GM19463 (cell line): Measurements from ENCODE around the gene TJP2.

ENCODE experiments used
- ATAC-seq: cut with Tn5 transposase; IDR thresholded peaks from one replicate; pipeline ENCODE4 v1.9.1; 2021; ENCODE audit warnings: mild to moderate bottlenecking, moderate library complexity; ENCODE audit not compliant: unreplicated experiment

The TJP2 gene

DNA sequence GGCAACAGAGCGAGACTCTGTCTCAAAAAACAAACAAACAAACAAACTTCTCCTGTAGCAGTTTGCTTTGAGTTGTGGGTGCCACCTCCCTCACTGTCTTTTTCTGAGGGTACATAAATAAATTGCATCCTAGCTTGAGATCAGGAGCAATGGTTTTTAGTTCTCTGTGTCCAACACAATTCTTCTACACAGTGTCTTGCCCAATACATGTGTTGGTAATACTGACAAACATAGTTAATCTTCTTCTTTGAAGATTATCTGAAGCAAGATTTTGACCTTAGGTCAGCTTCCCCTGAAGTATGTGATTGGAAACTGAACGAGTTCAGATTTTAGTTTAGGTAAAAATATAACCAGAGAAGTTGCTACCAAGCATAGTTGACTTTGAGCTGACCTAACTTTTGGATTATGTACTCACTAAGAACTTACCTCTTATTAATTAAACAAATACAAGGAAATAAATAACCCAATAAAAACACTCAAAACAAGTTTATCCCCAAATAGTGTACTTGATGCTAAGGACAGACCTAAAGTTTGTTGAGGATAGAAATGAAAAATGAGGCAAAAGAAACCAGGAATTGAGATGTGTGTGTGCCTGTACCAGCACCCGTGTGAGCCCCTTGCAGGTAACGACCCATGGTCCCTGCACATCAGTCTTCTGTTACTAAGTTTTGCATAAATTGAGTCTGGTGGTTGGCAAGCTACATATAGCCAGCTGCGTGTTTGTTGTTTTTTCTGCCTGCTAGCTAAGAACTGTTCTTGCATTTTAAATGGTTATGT lies 16.2 kb downstream of the TJP2 start:
- ATAC-seq: peak; percentile 85

- ATAC-seq: no peak
Measured at GRCh38 chr9:69190863-69191181, 16.7 kb downstream of the TJP2 start.

DNA sequence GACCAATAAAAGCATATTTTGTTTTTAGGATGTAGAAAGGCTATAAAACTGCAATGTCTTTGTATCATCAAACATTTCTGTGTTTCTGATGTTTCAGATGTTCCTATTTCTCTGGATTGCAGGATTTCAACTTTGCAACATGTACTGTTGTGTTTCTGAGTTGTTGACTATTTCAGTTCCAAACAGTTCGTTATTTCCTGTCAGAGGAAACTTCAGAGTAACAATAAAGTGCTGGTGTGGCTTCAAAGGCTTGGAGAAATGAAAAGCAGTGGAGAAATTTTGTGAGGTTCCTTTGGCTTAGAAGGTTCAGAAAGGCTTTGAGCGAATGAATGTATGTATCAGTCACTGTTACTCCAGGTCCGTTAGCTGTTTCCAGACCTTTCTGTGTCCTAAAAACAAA lies 17.2 kb downstream of the TJP2 start:
- ATAC-seq: no peak

DNA sequence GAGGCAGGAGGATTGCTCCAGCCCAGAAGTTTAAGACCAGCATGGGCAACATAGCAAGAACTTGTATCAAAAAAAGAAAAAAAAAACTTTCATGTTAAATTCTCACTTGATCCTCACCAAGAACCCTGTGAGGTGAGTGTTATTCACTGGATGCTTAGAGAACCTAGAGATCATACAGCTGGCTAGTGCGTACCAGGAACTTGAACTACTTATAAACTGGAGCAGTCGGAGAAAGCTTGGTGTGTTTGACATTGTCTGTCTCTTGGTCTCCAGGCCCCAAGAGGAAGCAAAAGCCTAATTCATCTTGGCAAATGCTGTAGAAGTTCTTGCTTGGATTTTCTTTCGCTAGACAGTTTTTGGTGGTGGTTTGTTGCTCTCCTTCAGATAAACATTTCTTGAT lies 18.1 kb downstream of the TJP2 start:
- no peak for ATAC-seq

- no peak for ATAC-seq
Measured at GRCh38 chr9:69193685-69194032, 19.6 kb downstream of the TJP2 start.

- no peak for ATAC-seq
Measured at GRCh38 chr9:69194702-69195418, 20.8 kb downstream of the TJP2 start.

DNA sequence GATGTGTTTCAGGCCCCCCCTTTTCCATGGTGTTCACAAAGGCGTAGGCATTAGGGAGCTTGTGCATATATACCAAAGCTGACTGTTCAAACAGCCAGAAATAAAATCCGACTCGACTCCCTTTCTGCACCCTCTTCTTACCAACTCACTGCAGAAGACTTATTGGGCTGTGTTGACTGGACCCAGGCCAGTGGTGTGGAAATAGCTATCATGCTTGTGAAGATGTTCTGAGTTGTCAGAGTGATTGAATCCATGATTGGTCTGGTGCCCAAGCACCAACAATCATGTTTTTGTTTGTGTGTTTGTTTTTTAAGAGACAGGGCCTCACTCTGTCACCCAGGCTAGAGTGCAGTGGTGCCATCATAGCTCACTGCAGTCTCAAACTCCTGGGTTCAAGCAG lies 21.6 kb downstream of the TJP2 start:
- ATAC-seq: no peak

- ATAC-seq: no peak
Measured at GRCh38 chr9:69197687-69198086, 23.6 kb downstream of the TJP2 start.

DNA sequence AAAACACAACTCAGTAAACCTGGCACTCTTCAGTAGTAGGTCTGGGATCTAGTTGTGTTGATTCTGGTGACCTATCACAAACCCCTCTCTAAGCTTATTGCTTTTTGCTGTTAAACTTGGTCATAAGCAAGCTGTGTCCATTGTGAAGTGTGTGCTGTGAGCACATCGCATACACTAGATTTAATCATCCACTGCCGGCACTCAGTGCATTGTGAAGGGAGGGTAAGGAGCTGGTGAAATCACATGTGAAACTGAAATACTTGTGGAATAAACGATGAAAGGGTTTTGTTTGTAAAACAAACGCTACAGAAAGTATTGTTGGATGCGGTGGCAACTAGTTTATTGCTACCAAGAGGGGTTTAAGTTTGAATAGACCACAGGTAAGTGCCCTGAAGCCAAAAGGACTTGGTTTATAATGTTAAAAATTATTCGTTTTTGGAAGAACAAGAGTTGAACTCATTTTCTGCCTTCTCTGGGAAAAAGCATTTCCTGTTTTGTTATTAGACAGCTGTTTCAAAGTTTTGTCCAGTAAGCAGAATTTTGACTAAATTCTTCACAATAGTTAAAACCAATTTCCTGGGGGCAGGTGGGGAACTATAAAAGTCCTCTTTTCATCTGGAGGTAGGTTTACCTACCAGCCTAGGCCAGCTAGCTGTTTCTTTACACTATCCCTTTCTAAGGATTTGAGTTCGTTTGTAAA lies 24.6 kb downstream of the TJP2 start:
- ATAC-seq: no peak

- no peak for ATAC-seq
Measured at GRCh38 chr9:69199769-69200470, 25.8 kb downstream of the TJP2 start.

DNA sequence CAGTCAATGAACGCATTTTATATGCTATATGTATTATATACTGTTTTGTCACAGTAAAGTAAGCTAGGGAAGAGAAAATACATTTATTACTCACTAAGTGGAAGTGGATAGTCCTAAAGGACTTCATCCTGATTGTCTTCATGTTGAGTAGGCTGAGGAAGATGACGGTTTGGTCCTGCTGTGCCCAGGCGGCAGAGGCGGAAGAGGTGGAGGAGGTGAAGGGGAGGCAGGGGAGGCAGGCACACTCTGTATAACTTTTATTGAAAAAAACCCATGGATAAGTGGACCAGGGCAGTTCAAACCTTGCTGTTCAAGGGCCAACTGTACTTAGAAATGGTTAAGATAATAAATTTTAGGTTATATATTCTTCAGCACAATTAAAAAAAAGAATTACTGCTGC lies 28.5 kb downstream of the TJP2 start:
- no peak for ATAC-seq

DNA sequence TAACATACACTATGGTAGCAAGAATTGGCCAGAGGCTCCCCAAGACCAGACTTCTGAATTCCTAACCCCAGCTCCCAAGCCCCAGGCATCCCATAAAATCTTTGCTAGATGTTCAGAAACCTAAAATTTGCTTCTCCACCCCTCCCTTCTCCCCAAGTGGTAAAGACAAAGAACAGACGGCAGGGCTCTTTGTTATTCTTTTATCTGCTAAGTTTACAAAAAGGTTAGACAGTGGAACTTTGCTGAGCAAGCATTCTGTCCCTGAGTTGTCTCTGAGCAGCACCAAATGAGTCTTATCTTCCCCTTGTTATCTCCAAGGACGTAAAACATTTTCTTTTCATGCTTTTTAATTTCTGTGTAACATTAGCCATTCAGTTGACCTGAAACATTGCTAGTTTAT lies 30.2 kb downstream of the TJP2 start:
- ATAC-seq: no peak

DNA sequence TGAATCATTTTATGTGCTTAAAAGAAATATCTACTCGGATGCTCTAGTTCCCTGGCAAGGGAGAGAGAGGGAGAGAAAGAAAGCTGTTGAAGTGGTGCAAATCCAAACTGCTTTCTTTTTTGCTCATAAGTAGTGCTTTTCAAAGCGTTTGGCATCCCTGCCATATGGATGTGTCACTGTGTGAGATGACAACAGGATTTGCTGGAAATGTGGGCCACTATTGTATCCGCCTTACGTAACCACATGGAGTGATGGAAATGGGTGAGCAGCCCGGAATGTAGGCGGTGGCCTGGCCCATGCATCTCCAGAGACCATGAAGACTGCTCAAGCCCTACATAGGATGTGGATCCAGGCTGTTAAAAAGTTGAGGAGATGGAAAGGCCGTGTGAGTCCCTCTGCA lies 30.8 kb downstream of the TJP2 start:
- ATAC-seq: no peak

DNA sequence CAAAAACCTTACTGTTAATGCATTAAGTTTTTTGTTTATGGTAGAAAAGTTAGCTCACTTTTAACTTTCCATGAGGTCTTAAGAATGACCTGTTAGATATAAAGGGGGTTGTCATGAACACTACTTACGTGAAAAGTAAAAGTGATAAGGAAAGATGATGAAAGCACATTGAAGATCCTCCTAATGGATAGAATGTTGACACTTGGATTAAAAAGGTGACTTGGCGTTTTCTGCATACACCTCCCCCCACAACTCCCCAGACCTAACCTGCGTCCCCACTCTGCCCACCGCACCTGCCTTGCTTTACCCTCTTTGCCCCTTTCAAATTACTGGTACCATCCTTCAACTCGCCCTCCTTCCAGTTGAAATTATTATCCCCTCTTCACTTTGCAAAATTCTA lies 32.0 kb downstream of the TJP2 start:
- ATAC-seq: no peak

DNA sequence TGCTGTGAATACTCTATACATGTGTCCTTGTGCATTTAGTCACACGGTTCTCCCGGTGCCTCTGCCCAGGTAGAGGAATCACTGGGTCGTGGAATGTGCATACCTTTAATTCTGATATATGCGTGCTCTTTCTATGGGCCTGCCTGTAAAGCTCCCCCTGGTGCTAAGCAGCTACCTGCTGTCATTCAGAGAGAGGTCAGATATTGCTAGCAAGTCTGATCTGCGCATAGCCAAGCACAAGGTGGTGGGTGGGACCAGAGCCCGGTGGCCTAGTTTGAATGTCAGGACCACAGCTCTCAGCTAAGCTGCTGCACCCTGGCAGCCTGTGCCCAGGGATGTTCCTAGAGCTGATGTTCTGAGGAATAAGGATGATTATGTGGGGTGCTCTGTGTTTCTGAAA lies 33.4 kb downstream of the TJP2 start:
- no peak for ATAC-seq

DNA sequence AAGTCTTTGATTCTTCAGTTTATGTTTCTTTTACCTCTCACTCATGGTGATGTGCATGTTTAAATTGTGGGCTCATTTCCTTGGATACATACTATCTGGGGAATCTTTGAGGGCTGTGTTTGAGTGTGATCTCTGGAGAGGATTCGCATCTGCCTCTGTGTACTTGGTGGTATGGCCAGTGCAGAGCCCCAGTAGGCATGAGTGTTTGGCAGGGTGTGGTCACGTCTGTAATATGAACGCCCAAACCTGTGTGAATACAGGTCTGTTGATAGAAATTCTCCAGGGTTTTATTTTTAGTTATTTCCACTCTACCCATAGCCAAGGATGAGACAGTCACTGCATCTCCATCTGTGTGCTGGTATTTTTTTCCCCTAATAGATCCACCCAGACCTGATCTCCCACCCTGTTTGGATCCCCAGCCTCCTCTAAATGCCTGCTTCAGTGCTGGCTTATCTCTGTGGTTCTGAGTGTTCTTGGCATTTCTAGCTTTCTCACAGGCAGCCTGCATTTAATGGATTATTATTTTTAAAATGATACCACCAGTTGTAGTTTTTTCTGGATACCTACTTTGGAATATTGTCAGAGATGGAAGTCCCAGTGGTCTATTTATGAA lies 37.5 kb downstream of the TJP2 start:
- no peak for ATAC-seq

DNA sequence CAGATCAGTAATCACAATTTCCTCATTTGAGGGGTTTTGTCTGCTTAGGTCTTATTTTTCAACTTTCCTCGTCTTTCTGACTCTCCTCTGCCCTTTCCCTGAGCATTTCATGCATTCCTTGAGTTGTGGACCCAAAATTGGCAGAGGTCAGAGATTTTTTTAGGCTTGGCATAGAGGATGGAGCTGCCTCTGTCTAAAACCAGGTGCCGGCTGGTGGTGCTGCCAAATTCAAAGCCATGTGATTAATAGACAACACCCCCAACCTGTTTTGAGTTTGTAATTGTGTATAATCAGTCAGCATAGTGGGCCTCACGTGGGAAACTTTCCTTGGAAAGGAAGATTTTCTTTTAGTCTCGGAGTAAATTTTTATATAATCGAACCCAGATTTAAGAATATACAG lies 39.6 kb downstream of the TJP2 start:
- ATAC-seq: no peak

DNA sequence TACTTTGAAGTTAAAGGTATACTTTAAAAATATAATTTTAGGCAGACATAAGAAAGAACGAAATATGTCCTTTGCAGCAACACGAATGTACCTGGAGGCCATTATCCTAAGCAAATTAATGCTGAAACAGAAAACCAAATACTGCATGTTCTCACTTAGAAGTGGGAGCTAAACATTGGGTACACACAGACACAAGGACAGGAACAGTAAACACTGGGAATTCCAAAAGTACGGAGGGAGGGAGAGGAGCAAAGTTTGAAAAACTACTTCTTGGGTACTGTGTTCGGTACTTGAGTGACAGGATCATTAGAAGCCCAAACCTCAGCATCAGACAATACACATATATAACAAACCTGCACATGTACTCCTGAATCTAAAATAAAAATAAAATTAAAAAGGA lies 40.9 kb downstream of the TJP2 start:
- ATAC-seq: no peak

DNA sequence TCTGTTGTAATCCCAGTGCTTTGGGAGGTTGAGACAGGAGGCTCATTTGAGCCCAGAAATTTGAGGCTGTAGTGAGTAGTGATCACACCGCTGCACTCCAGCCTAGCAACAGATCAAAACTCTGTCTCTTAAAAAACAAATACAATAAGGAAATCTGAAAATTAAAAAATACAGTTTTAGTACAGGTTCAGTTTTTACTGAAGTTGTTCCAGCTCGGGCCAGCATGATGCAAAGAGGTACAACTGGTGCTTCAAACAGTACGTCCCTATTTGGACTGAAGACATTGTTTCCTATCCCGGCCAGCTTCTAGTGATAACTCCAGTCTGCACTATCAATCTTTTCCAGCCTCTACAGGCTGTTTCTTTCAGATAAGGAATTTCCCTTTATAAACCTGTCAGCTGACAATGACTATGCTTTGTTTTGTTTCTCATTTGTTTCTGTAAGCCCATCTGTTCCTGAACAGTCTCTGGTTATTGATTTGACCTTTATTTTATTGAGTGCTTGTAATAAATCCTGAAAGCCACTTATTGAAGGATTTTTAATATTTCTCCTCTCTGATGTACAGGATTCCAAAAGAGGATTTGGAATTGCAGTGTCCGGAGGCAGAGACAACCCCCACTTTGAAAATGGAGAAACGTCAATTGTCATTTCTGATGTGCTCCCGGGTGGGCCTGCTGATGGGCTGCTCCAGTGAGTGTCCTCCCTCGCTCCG lies 41.9 kb downstream of the TJP2 start:
- no peak for ATAC-seq

DNA sequence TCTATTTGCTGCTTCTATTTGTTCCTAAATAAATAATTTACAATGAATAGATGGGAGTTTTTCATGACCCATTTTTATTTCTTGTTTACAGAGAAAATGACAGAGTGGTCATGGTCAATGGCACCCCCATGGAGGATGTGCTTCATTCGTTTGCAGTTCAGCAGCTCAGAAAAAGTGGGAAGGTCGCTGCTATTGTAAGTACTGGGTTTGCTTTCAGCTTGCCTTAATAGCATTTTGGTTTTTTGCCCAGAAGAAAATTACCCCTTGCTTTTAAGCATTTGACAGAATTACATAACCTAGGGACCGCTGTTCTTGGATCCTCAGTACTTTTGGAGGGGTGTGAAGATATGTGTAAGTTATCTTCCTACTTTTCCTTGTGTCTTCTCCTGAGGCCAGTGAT lies 44.1 kb downstream of the TJP2 start:
- ATAC-seq: no peak

DNA sequence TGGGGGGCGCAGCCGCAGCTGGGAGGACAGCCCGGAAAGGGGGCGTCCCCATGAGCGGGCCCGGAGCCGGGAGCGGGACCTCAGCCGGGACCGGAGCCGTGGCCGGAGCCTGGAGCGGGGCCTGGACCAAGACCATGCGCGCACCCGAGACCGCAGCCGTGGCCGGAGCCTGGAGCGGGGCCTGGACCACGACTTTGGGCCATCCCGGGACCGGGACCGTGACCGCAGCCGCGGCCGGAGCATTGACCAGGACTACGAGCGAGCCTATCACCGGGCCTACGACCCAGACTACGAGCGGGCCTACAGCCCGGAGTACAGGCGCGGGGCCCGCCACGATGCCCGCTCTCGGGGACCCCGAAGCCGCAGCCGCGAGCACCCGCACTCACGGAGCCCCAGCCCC lies 47.0 kb downstream of the TJP2 start:
- no peak for ATAC-seq
